Keratinocyte (primary cell): ENCODE data around the gene KLF6. TPM values are rescaled to one million over a fixed set of nuclear protein-coding genes. Genes with fewer than 3 reads are reported as not detected.

ENCODE experiments used
- DNase-seq: peaks from one replicate; pipeline ENCODE4 v3.0.0-alpha.2; 2011; ENCODE audit warnings: low read depth, missing footprints, low spot score
- FAIRE-seq: peaks from 2 replicates; lab custom pipeline; 2011; peaks lifted over from hg19 to GRCh38; lab: Jason Lieb, UNC
- H2AFZ ChIP-seq: 2 replicates; pipeline ENCODE4 v1.6.0; 2012; ENCODE audit warnings: low read length, control low read depth, inconsistent platforms; ENCODE audit not compliant: control insufficient read depth
- H3K27ac ChIP-seq: 2 replicates; pipeline ENCODE4 v1.5.1; 2011; ENCODE audit warnings: low read length; ENCODE audit not compliant: control insufficient read depth, insufficient read depth
- H3K27me3 ChIP-seq: 3 replicates; pipeline ENCODE4 v1.6.0; 2011; ENCODE audit warnings: low read length; ENCODE audit not compliant: control insufficient read depth, insufficient read depth; ENCODE audit errors: extremely low read depth
- H3K36me3 ChIP-seq, 2 experiments: 2 replicates in 1 of 2; 3 replicates in 1 of 2; pipeline ENCODE4 v1.5.1; 2011; ENCODE audit warnings: low read length in 2 of 2, mild to moderate bottlenecking in 1 of 2; ENCODE audit not compliant: control insufficient read depth in 2 of 2, insufficient read depth in 2 of 2; ENCODE audit errors: extremely low read depth in 1 of 2
- H3K4me1 ChIP-seq: 3 replicates; pipeline ENCODE4 v1.5.1; 2011; ENCODE audit warnings: low read length; ENCODE audit not compliant: control insufficient read depth, insufficient read depth; ENCODE audit errors: extremely low read depth
- H3K4me2 ChIP-seq: 3 replicates; pipeline ENCODE4 v1.6.0; 2011; ENCODE audit warnings: low read depth, low read length; ENCODE audit not compliant: control insufficient read depth, insufficient read depth; ENCODE audit errors: extremely low read depth
- H3K4me3 ChIP-seq, 3 experiments: fragments of 200-600 bp in 1 of 3; sonication (generic) in 1 of 3; 2 replicates in 2 of 3; 3 replicates in 1 of 3; pipeline ENCODE4 v1.5.1; 2011 to 2016; ENCODE audit warnings: low read length in 3 of 3, mild to moderate bottlenecking in 3 of 3, control low read depth in 2 of 3, inconsistent platforms in 1 of 3, low read depth in 1 of 3, mixed read lengths in 1 of 3, mixed run types in 1 of 3, moderate library complexity in 1 of 3; ENCODE audit not compliant: control insufficient read depth in 2 of 3, insufficient read depth in 2 of 3; ENCODE audit errors: extremely low read depth in 1 of 3
- H3K79me2 ChIP-seq: 2 replicates; pipeline ENCODE4 v1.6.0; 2012; ENCODE audit warnings: low read length; ENCODE audit not compliant: control insufficient read depth, insufficient read depth
- H3K9ac ChIP-seq: 3 replicates; pipeline ENCODE4 v1.6.0; 2011; ENCODE audit warnings: low read length; ENCODE audit not compliant: control insufficient read depth, insufficient read depth; ENCODE audit errors: extremely low read depth
- H3K9me1 ChIP-seq: 3 replicates; pipeline ENCODE4 v1.6.0; 2011; ENCODE audit warnings: low read length; ENCODE audit not compliant: control insufficient read depth, insufficient read depth; ENCODE audit errors: extremely low read depth
- H3K9me3 ChIP-seq: 2 replicates; pipeline ENCODE4 v1.5.1; 2012; ENCODE audit warnings: low read depth, low read length; ENCODE audit not compliant: control insufficient read depth
- H4K20me1 ChIP-seq: 3 replicates; pipeline ENCODE4 v1.6.0; 2011; ENCODE audit warnings: low read length; ENCODE audit not compliant: control insufficient read depth, insufficient read depth; ENCODE audit errors: extremely low read depth
- EZH2 ChIP-seq: IDR thresholded peaks from one replicate; pipeline ENCODE4 v1.6.1; 2012; ENCODE audit warnings: inconsistent platforms, mild to moderate bottlenecking, low read length, moderate library complexity
- dilution Hi-C: fragments of 300-500 bp; cut with MboI; formaldehyde crosslinking; loops from one replicate; pipeline ENCODE4 v1.7.0; 2020; ENCODE audit warnings: low sequenced_read_pairs; ENCODE audit not compliant: extremely low pct_ligation_motif_present
- polyA plus RNA-seq, 5 experiments: library from polyadenylated mRNA; depleted of rRNA in 3 of 5; stranded (reverse) in 3 of 5; stranded (forward) in 1 of 5; unstranded in 1 of 5; fragments of >200 nt; gene quantifications; 1 replicate in 1 of 5; 2 replicates in 3 of 5; 3 replicates in 1 of 5; pipeline versions ENCODE4 v1.2.1 to v1.2.3, GENCODE V29; 2011 to 2012; ENCODE audit warnings: missing spikeins in 2 of 5, low read depth in 1 of 5, low replicate concordance in 1 of 5
- TF ChIP-seq, protein P1 (sequence below), 3 experiments: IDR thresholded peaks in 1 of 3; conservative IDR thresholded peaks in 1 of 3; optimal IDR thresholded peaks in 1 of 3; 2 replicates in 2 of 3; 3 replicates in 1 of 3; pipeline versions ENCODE3 to v1.5.1; 2011; ENCODE audit warnings: low read length in 3 of 3, mild to moderate bottlenecking in 3 of 3, moderate library complexity in 2 of 3, control low read depth in 1 of 3, inconsistent platforms in 1 of 3; ENCODE audit not compliant: insufficient read depth in 2 of 3; ENCODE audit errors: extremely low read depth in 1 of 3

KLF6 gene
- polyA plus RNA-seq, 1 donor (not counting 4 experiments of a cell fraction or from before 2014, with no cell fraction given): 250 TPM

DNA sequence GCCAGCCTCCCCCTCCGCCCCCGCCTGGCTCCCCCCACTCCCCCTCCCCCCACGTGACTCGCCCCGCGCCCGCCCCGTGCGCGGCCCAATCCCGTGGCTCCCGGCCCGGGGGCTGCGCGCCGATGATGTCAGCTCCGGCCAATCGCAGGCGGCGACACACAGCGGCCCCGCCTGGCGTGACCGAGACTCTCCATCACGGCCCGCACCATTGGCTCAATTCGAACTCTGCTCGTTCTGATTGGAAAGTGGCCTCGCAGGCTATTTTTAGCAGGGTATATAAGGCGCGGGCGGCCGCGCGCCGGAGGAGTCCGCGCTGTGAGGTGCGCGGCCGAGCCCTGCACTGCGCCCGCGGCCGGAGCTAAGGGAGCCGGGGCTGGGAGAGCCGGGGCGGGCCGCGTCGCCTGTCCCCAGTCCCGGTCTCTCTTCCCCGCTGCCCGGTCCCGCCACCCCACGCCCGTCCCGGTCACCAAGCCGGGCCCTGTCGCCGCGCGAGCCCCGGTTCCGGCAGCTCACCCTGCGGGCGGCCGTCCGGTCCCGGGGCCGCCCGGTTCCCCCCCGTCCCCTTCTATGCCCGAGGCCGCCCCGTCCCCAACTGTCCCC lies 342 bp upstream of the KLF6 start:
- H2AFZ ChIP-seq: no peak overlapping the region
- no peak for DNase-seq
- H3K27me3 ChIP-seq: no peaks in the 10 kb centered on the region

DNA sequence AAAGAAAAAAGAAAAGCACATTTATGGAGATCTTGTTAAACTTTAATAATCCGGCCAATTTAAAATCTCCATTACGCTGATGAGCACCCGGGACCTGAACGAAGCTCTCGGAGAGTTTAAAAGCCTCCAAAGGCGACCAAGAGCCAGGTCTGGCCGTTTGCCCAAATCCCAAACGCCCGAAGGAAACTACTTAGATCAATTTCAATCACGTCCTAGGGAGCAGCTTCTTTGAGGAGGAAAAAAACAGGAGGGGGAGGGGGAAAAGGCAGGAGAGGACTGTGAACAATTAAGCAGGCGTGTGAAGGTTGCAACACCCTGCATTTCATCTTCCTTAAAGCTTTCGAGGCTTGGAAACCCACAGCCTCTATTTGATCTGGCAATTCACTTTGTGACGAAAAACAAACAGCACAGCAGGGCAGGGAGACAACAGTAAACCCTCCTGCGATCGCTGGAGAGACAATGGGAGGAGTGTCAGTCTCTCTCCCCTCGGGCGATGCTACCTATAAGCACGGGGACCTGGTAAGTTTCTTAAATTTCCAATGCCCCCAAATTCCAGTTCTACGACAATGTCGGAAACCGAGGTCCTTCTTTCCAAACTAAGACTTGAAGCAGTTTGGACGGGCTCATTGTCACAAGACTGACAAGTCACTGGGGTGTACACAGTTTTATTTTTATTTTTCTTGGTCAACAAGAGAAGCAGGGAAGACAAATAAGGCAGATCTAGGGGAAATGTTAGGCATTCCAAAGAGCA lies 1.2 kb downstream of the KLF6 start:
- no peak overlapping the region for H2AFZ ChIP-seq
- TF ChIP-seq EZH2: no peak
- TF ChIP-seq, protein P1, sequence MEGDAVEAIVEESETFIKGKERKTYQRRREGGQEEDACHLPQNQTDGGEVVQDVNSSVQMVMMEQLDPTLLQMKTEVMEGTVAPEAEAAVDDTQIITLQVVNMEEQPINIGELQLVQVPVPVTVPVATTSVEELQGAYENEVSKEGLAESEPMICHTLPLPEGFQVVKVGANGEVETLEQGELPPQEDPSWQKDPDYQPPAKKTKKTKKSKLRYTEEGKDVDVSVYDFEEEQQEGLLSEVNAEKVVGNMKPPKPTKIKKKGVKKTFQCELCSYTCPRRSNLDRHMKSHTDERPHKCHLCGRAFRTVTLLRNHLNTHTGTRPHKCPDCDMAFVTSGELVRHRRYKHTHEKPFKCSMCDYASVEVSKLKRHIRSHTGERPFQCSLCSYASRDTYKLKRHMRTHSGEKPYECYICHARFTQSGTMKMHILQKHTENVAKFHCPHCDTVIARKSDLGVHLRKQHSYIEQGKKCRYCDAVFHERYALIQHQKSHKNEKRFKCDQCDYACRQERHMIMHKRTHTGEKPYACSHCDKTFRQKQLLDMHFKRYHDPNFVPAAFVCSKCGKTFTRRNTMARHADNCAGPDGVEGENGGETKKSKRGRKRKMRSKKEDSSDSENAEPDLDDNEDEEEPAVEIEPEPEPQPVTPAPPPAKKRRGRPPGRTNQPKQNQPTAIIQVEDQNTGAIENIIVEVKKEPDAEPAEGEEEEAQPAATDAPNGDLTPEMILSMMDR (optimal IDR thresholded peaks at IDR 0.05 in 1 of 3, IDR thresholded peaks at IDR 0.05 in 1 of 3, conservative IDR thresholded peaks at IDR 0.05 in 1 of 3; ENCODE audit: extremely low read depth in 1 of 3, insufficient read depth in 2 of 3, low read length in 3 of 3): no peak
- H4K20me1 ChIP-seq: peaks cover 41% of the 10 kb centered on the region
- H3K4me3 ChIP-seq: peak overlapping the region; percentile 84 to 98 (median 90)
- DNase-seq (no peak), FAIRE-seq (no peak)
- H3K9me3 ChIP-seq: no peaks in the 10 kb centered on the region
- dilution Hi-C loops: no loop called here
- H3K36me3 ChIP-seq: peaks cover 41 to 52% of the 10 kb centered on the region in 2 experiments
- H3K79me2 ChIP-seq: peaks cover 64% of the 10 kb centered on the region
- H3K4me1 ChIP-seq: peaks cover 34% of the 10 kb centered on the region
- peak overlapping the region; percentile 97 for H3K4me2 ChIP-seq
- peak overlapping the region; percentile 100 for H3K27ac ChIP-seq
- no peaks in the 10 kb centered on the region for H3K27me3 ChIP-seq
- no peaks in the 10 kb centered on the region for H3K9me1 ChIP-seq
- peak overlapping the region; percentile 96 for H3K9ac ChIP-seq

More for the DNA sequence above, 342 bp upstream of the KLF6 start:
- H3K4me1 ChIP-seq: peaks cover 25% of the 10 kb centered on the region
- no peaks in the 10 kb centered on the region for H3K9me1 ChIP-seq
- H3K9me3 ChIP-seq: no peaks in the 10 kb centered on the region
- no peak for FAIRE-seq
- TF ChIP-seq EZH2: no peak
- TF ChIP-seq, protein P1 (optimal IDR thresholded peaks at IDR 0.05 in 1 of 3, IDR thresholded peaks at IDR 0.05 in 1 of 3, conservative IDR thresholded peaks at IDR 0.05 in 1 of 3; ENCODE audit: extremely low read depth in 1 of 3, insufficient read depth in 2 of 3, low read length in 3 of 3): no peak
- peak overlapping the region; percentile 63 to 90 (median 84) for H3K4me3 ChIP-seq
- peaks cover 49% of the 10 kb centered on the region for H3K79me2 ChIP-seq
- H3K36me3 ChIP-seq: peaks cover 26 to 37% of the 10 kb centered on the region in 2 experiments
- H3K4me2 ChIP-seq: peak overlapping the region; percentile 93
- dilution Hi-C loops: no loop called here
- H3K27ac ChIP-seq: peak overlapping the region; percentile 100
- H4K20me1 ChIP-seq: peaks cover 27% of the 10 kb centered on the region
- peak overlapping the region; percentile 96 for H3K9ac ChIP-seq
